CD4-positive, alpha-beta T cell treated with Interferon gamma for 1 hour (primary cell): Measurements from ENCODE around the gene LMNTD1.
"Not testable (repeated sequence)": the region's sequence is repeated elsewhere in the genome, so short reads cannot be mapped to it uniquely, and the experiment has no call there.

Source experiments
- DNase-seq: peaks from one replicate; pipeline ENCODE4 v3.0.0-alpha.2; 2020

Gene LMNTD1

DNA sequence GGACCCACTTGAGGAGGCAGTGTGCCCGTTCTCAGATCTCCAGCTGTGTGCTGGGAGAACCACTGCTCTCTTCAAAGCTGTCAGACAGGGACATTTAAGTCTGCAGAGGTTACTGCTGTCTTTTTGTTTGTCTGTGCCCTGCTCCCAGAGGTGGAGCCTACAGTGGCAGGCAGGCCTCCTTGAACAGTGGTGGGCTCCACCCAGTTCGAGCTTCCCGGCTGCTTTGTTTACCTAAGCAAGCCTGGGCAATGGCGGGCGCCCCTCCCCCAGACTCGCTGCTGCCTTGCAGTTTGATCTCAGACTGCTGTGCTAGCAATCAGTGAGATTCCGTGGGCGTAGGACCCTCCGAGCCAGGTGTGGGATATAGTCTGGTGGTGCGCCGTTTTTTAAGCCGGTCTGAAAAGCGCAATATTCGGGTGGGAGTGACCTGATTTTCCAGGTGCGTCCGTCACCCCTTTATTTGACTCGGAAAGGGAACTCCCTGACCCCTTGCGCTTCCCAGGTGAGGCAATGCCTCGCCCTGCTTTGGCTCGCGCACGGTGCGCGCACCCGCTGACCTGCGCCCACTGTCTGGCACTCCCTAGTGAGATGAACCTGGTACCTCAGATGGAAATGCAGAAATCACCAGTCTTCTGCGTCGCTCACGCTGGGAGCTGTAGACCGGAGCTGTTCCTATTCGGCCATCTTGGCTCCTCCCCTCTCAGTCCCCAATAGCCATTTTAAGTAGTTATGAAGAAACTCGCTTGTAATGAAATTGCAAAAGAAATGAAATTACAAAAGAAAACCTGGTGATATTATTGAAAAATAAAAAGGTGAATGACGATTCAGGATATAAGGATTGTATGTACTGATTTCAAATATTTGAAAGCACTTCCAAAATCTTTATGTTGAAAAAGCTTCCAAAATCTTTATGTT, 63.9 kb downstream of the LMNTD1 start:
- DNase-seq, result not testable (repeated sequence)

DNA sequence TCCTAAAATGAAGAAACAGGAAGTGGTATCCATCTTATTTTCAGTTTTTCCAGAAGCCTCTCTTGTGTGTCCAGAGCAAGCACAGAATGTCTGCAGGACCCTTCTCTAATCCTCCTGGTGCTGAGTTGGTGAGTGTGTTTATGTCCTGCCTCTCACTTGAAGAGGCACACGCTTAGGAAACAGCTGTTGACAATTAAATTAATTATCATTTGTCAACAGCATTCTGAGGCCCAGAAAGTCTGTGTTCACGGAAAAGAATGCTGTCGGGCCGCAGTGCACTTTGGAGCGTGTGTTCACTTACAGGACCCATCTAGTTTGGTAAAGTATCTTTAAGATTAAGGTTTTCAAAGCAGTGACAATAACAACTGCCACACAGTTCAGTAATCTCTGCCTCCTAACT, 70.5 kb downstream of the LMNTD1 start:
- DNase-seq, result no peak

DNA sequence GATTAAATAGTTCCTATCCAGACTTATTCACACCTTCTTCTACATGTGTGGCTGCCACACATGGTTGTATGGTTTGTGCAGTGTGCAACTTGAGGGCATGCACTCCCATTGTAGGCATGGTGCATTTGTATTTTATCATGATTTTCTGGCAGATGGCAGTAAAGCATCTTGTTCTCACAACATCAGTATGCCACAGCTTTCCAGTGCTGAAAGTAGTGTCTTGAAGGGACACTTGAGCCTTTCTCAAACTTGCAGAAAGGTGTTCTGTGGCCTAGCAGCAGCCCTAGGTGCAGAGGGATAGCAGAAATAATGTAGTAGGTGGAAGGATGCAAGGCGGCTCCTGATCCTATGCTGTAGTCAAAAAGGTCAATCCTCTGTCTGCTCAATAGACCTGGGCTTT, 72.9 kb downstream of the LMNTD1 start:
- no peak for DNase-seq

DNA sequence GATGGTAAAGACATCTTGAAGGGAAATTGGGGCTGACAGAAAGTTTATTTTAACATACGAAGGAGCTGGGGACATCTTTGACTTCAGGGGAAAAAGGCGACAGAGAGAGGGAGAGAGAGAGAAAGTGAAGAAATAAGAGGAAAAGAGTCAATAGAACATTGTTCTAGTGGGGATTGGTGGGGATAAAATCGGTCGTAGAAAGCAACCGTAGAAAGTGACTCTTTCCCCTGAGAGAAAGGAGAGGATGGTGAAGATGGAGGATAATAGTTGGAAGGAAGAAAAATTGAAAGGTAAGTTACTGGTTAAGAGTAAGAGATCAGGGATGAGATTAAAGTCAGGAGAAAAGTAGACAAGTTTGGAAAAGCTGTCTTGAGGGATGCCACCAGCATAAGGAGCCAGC, 75.9 kb downstream of the LMNTD1 start:
- no peak for DNase-seq

DNA sequence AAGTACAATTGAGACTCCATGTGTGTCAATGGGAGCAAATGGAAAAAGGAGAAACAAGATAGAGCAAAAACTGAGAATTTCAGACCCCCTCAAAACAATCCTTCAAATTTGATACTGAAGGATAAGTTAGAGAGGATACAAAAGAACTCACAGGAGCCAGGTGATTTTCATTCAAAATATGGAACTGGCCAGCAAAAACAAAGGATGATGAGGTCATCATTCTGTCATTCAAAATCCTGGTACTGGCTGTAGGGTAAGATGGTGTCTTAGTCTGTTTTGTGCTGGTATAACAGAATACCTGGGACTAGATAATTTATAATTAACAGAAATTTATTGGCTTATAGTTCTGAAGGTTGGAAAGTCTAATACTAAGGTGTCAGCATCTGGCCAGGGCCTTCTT, 80.6 kb downstream of the LMNTD1 start:
- no peak for DNase-seq

DNA sequence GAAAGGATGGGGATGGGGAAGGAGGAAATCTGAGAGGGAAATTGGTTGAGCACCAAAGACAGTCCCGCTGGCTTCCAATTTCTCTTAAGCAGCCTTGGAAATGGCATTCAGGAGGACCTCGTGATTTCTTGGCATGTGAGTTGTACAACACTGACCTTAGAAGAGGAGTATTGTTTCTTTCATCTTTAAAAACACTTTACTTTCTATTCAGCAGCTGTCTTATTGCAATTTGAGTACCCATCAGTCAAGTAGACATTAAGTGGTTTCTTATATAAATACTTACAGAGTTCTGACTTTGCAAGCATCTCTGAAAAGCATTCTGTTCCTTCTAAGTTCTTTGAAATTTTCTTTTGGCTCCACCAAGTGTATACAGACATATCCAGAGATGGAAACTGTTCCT, 83.2 kb downstream of the LMNTD1 start:
- no peak for DNase-seq

DNA sequence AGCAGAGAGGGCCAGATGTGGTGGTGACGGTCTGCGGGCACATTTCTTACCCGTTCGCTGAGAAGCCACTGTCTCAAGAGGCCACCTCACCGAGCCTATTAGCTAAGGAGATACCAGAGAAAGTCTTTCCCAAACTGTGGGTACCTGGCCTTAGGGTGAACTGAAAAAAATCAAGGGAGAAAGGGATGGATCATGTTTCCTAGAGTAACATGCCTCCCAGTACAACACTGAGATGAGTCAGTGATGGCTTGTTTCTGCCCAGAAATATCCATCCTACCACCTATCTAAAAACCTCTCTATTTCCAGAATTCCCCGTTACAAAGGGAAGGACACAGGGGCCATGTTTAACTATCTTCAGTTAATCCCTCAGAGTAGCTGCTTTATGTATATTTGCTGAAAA, 83.7 kb downstream of the LMNTD1 start:
- DNase-seq, result no peak

DNA sequence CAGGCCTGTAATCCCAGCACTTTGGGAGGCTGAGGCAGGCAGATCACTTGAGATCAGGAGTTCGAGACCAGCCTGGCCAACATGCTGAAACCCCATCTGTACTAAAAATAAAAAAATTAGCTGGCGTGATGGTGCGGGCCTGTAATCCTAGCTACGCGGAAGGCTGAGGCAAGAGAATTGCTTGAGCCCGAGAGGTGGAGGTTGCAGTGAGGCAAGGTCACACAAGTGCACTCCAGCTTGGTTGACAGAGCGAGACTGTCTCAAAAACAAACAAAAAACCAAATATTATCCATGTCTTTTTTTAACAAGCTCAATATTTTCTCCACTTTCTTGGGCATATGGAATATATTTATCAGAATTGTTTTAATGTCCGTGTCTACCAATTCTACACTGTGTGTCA, 89.6 kb downstream of the LMNTD1 start:
- DNase-seq, result no peak

DNA sequence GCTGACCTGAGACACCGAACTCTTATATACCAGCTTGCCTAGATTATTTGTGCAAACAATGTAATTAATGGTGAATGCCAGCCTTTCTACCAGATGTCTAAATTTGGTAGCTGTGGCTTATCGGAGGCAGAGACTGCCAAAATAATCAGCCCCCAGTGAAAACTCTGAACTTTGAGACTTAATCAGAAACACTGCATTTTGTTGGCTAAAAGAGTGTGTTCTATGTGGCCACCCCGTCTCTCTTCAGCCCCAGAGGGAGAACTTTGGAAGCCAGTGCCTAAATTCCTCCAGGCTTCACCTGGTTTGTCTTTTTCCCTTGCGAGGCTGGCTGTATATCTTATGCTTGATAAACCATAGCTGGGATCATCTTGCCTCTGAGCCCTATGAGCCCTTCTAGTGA, 90.1 kb downstream of the LMNTD1 start:
- DNase-seq, result no peak

DNA sequence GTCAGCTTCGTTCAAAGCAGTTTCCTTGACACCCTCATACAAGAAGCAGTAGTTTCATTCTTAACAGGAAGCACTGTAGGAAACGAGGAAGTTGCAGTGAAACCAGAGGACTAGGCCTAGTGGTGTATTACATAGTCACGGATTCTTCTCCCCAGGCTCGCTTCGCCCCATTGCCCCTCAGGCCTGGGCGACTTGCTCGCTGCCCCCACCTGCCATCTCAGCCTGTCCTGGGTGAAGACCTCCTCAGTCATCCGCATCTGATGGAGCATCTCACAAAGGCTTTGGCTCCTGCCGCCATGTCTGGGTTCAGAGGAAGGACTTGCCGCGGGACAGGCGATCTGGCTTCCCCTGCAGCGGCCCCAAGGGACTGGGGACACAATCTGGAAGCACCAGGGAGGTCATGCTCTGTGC, 93.5 kb downstream of the LMNTD1 start:
- peak; percentile 10 for DNase-seq

DNA sequence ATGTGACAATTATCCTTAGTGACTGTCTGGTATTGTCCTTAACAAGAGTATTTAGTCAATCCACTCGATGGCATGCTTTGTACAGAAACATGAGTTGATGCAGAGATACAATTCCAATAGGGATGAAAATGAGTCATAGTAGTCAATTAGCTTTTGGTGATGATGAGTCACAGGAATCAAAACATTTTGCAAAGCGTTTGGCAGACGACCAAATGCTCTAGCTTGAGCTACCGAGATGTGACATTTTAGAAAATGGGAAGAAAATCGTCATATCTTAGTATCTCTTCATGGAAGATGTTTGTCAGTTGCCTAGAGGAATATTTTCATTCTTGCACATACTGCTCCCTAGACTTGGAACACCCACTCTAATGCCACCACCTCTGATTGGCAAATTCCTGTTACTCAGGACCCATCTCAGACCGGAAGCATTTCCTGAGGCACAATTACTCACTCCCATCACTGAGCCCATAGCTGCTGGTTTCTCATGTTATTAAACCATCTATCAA, 95.0 kb downstream of the LMNTD1 start:
- no peak for DNase-seq

DNA sequence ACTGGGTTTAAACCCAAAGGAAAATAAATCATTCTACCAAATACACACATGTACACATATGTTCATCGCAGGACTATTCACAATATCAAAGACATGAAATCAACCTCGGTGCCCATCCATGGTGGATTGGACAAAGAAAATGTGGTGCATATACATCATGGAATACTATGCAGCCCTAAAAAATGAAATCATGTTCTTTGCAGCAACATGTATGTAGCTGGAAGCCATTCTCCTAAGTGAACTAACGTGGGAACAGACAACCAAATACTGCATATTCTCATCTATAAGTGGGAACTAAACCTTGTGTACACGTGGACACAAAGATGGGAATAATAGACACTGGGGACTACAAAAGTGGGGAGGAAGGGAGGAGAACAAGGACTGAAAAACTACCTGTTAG, 96.6 kb downstream of the LMNTD1 start:
- no peak for DNase-seq

DNA sequence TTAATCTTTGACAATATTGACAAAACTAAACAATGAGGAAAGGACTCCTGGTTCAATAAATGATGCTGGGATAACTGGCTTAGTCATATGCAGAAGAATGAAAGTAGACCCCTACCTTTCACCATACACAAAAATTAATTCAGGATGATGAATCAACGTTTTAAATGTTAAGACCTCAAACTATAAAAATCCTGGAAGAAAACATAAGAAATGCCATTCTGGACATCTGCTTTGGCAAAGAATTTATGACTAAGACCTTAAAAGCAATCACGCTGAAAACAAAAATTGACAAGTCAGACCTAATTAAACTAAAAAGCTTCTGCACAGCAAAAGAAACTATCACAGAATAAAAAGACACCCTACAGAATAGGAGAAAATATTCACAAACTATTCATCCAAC, 97.4 kb downstream of the LMNTD1 start:
- DNase-seq, result no peak

DNA sequence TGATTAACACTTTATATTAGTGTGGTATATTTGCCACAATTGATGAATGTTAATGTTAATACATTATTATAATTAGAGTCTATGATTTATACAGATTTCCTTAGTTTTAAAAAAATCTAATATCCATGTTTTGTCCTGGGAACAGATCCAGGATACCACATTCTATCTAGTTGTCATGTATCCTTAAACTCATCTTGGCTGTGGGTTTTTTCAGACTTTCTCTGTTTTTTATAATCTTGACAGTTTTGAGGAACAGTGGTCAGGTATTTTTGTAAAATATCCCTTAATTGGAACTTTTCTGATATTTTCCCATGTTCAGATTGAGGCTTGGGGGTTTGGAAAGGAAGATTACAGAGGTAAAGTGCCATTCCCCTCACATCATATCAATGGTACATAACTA, 104.1 kb downstream of the LMNTD1 start:
- DNase-seq, result no peak

DNA sequence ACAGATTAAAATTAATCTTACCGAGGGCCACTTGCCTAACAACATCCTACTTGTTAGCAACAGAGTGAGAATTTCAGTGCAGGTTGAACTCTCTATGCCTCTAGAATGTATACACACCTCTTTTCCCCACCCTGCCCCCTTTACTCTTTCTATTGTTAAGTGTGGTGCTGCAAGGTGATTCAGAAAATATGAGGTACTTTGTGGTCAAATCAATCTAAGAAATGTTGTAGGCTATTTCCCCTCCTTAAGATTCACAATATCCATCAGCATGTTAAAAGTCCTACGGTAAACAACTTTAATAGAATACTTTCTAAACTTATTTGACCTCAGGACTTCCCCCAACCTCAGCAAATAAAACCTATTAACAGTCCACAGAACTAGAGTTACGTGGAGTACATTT, 106.0 kb downstream of the LMNTD1 start:
- DNase-seq, result no peak

DNA sequence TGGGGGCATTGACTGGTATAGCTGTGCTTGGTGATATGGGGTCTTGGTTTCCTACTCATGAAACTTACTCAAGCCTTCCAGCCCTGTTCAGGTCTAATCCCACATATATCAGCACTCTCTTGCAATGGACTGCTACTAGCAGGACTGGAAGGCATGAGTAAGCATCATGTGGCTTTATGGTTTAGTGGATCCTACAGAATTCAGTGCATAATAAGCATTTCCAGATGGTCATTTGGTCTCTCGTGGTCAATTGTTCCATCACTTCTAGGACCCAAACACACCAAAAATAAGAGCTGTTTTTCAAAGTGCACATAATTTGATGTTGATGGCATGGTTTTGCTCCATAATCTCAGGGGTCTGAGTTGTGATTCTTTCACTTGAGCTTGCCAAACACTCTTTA, 114.4 kb downstream of the LMNTD1 start:
- no peak for DNase-seq

DNA sequence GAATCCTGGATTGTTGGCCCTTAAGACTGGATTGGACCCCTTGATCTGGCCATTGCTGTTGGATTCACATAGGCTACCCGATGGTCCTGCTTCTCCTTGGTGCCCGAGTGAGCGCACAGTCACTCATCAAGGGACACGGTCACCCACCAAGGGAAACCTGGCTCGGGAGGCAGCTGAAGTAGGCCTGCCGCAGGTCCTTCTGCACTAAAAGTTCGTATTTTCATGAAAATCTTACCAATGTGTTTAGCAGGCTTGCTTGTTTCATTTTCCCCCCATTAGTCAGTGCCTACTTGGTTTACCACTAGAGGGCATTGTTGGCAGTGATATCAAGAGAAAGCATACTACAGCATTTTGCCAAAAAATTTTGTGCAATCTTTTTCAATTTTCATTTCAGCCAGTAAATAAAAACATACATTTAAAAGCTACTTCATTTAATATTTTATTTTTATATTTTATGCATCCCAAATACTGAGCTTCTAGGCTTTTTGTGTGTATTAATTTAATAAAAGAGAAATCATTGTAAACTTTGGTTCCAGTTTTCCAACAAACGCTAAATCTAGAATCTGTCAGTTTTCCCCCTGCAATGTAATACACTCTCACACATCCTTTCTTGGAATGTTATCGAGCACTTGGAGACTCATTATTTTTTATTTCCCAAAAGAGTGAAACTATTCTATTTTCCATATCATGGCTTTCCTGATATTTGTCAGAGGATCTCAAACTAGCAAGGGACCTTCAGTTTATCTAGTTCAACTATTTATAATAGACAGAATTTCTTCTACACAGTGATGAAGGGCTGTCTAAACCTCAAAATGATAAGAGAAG, 116.7 kb downstream of the LMNTD1 start:
- peak; percentile 2 for DNase-seq

DNA sequence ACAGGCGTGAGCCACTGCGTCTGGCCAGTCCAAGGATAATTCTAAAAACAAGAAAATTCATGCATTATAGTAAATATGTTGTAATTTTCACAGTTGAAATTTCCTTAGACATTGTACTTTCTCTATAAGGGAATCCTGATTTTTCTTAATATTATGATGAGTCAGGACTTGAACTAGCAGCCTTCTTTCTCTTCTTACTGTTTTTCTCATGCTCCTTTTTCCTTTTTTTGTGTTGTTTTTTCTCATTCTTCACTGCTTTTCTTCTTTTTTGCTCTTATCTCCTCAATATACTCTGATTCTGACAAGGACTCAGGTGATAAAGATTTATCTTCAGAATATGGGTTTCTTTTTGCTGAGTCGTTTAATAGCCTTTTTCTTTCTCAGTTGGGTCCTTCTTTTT, 117.7 kb downstream of the LMNTD1 start:
- DNase-seq, result no peak

DNA sequence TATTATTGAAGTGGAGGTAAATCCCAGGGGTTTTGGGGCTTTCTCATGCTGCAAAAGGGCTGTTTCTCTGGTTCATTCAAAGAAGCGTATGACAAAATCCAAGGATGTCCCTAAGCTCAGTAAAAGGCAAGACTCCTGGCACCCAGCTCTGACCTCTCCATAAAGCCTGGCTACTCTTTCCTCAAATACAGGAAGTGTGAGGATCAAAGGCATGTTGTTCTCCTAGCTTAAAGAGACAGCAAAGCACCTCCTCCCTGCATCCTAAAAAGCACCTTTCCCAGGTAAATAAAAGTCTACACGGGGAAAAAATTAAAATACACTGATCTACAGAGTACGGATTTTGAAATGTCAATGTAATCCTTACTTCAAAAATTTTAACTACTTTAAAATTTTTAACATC, 118.6 kb downstream of the LMNTD1 start:
- no peak for DNase-seq

DNA sequence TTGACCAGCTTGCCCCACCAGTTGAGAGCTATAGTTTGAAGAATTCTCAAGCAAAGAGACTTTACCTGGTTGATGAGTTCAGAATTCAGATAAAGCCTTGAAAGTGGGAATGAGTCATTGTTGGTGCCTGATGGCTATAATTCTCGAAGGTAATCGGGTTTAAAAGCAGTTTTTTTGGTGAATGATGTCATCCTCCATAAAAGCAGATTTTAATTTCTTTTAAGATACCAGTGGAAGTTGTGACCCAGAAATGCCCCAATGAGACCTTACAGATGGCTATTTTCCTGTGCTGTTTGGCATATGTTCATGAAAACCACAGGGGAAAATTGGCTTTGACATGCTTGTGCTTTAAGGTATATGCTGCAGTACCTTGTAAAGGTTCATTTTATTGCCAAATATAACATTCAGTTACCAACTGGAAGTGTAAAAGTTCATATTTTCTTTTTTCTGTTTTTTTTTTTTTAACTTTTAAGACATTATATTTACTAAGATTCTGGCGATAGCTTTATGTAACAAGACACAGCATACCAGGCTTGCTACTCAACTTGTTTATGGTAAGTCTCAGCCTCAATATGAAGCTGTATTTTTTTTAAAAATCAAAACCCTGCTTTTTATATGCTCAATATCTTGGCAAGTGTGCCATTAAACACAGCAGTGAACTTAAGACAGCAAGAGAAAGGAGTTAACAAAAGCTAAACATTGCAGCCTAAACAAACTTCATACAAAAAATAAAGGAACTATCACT, 119.3 kb downstream of the LMNTD1 start:
- no peak for DNase-seq

DNA sequence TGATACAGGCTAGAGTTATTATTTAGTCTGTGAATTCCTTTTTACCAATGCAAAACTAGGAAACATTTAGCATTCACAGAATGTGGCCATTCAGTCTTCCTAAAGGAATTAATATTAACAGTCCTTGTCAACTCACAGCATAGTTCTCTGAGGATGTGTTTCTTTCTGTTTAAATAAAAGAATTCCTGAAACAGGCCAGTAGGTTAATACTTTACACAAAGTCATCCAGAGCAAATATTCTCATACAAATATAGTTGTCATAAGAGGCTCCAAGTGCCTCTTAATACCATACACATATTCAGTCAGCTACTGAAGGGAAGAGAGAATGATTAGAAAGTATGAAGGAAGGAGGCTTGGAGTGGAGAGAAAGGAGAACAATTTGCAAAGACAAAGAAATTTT, 120.1 kb downstream of the LMNTD1 start:
- DNase-seq, result no peak

DNA sequence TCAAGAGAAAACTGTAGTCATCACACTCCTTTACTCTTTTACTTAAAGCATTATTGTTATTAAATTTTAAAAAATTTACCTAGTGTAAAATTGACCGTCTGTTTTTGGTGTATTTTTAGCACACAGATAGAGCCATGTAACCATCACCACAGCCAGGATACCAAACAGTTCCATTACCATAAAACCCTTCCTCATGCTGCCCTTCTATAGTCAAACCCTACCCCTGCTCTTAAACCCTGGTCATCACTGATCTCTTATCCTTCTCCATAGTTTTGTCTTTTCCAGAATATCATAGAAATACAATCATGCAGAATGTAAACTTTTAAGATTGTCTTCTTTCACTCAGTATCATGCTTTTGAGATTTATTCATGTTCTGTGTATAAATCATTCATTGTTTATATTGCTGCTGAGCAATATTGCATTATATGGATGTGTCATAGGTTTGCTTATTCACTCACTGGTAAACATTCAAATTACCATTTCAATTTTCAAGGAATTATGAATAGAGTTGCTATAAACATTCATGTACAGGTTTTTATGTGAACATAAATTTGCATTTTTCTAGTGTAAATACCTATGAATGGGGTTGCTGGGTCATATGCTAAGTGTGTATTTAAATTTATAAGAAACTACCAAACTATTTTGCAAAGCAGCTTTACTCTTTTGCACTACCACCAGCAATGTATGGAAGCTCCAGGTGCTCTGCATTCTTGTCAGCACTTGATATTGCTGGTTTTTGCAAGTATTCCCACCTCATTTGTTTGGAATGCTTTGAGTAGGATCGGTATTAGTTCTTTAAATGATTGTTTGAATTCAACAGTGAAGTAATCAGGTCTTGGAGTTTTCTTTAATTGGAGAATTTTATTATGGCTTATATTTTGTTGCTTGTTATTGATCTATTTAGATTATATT, 125.5 kb downstream of the LMNTD1 start:
- DNase-seq, result no peak
